Fibroblast of the aortic adventitia (primary cell): ENCODE data around the gene IL4R. TPM values are rescaled to one million over a fixed set of nuclear protein-coding genes. Genes with fewer than 3 reads are reported as not detected.

Experiments
- DNase-seq: peaks from one replicate; pipeline ENCODE4 v3.0.0-alpha.2; 2010; ENCODE audit warnings: low read depth
- H3K4me3 ChIP-seq: 2 replicates; pipeline ENCODE4 v1.5.1; 2011; ENCODE audit warnings: low read depth, mild to moderate bottlenecking, control low read depth, low read length, moderate library complexity
- total RNA-seq: library from RNA; depleted of rRNA; stranded (reverse); fragments of >200 nt; gene quantifications from 2 replicates; pipeline ENCODE4 v1.2.3, GENCODE V29; 2012; ENCODE audit warnings: low replicate concordance
- TF ChIP-seq, protein P1 (sequence below): IDR thresholded peaks from 2 replicates; pipeline ENCODE4 v1.5.1; 2011; ENCODE audit warnings: mild to moderate bottlenecking, low read length, control low read depth, inconsistent platforms; ENCODE audit not compliant: insufficient read depth

IL4R gene
- total RNA-seq, 1 donor, result 25.6 TPM

DNA sequence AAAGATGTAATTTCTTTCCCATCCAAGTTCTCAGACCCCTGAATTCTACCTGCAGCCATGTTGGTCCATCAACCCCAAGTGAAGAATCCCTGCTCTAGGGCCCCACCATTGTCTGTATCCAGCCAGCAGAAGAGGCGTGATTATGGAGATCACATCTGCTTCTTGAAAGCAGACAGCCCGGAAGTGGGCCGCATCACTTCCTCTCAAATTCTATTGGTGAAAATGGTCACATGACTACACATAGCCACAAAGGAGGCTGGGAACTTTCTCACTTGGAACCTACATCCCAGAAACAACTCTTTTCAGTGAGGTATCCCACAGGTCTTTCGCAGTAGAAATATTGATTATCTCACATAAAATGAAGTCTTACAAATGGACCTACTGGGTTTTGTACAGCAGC is 40.1 kb downstream of the IL4R start:
- TF ChIP-seq, protein P1, sequence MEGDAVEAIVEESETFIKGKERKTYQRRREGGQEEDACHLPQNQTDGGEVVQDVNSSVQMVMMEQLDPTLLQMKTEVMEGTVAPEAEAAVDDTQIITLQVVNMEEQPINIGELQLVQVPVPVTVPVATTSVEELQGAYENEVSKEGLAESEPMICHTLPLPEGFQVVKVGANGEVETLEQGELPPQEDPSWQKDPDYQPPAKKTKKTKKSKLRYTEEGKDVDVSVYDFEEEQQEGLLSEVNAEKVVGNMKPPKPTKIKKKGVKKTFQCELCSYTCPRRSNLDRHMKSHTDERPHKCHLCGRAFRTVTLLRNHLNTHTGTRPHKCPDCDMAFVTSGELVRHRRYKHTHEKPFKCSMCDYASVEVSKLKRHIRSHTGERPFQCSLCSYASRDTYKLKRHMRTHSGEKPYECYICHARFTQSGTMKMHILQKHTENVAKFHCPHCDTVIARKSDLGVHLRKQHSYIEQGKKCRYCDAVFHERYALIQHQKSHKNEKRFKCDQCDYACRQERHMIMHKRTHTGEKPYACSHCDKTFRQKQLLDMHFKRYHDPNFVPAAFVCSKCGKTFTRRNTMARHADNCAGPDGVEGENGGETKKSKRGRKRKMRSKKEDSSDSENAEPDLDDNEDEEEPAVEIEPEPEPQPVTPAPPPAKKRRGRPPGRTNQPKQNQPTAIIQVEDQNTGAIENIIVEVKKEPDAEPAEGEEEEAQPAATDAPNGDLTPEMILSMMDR, result no peak
- no peak for DNase-seq
- H3K4me3 ChIP-seq, result no peak overlapping the region

GRCh38 chr16:27355610-27356009 is 41.8 kb downstream of the IL4R start:
- peak; percentile 32 for DNase-seq
- no peak overlapping the region for H3K4me3 ChIP-seq
- TF ChIP-seq, protein P1, result peak; percentile 34

GRCh38 chr16:27356794-27357193 is 43.0 kb downstream of the IL4R start:
- no peak for DNase-seq
- TF ChIP-seq, protein P1, result no peak
- H3K4me3 ChIP-seq, result no peak overlapping the region

- TF ChIP-seq, protein P1, result no peak
- no peak overlapping the region for H3K4me3 ChIP-seq
- no peak for DNase-seq
Observed at GRCh38 chr16:27359051-27359450, 45.3 kb downstream of the IL4R start.

- H3K4me3 ChIP-seq, result no peak overlapping the region
- TF ChIP-seq, protein P1, result no peak
- no peak for DNase-seq
Observed at GRCh38 chr16:27359615-27360014, 45.8 kb downstream of the IL4R start.

- no peak for DNase-seq
- H3K4me3 ChIP-seq, result no peak overlapping the region
- TF ChIP-seq, protein P1, result no peak
Observed at GRCh38 chr16:27361987-27362386, 48.2 kb downstream of the IL4R start.

DNA sequence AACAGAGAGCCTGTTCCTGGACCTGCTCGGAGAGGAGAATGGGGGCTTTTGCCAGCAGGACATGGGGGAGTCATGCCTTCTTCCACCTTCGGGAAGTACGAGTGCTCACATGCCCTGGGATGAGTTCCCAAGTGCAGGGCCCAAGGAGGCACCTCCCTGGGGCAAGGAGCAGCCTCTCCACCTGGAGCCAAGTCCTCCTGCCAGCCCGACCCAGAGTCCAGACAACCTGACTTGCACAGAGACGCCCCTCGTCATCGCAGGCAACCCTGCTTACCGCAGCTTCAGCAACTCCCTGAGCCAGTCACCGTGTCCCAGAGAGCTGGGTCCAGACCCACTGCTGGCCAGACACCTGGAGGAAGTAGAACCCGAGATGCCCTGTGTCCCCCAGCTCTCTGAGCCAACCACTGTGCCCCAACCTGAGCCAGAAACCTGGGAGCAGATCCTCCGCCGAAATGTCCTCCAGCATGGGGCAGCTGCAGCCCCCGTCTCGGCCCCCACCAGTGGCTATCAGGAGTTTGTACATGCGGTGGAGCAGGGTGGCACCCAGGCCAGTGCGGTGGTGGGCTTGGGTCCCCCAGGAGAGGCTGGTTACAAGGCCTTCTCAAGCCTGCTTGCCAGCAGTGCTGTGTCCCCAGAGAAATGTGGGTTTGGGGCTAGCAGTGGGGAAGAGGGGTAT is 48.9 kb downstream of the IL4R start:
- no peak overlapping the region for H3K4me3 ChIP-seq
- TF ChIP-seq, protein P1, result no peak
- DNase-seq, result no peak
